Left lobe of liver (tissue), 2 donors: Measurements from ENCODE around the gene TMEM214. TPM values are rescaled to one million over a fixed set of nuclear protein-coding genes. Genes with fewer than 3 reads are reported as not detected.
"Not testable (repeated sequence)": the region's sequence is repeated elsewhere in the genome, so short reads cannot be mapped to it uniquely, and the experiment has no call there.

Experiments
- ATAC-seq: fragments of 200-7000 bp; cut with Tn5 transposase; one replicate; pipeline ENCODE4 v1.9.1; 2020; ENCODE audit warnings: mild to moderate bottlenecking, moderate library complexity
- DNase-seq: peaks from one replicate; pipeline ENCODE4 v3.0.0-alpha.2; 2020; ENCODE audit warnings: low spot score
- total RNA-seq: library from RNA; stranded (reverse); gene quantifications from one replicate; pipeline ENCODE4 v1.2.1, GENCODE V29; 2021
- donor health status: DM: no; HTN: no; CAD: no; lungs with moderate emphysema.
- donor health status: DM: no; HTN: yes; CAD: no.

Gene TMEM214
- total RNA-seq, 1 donor from 2014 or later: 53.7 TPM

GRCh38 chr2:27065128-27065527 is 32.4 kb downstream of the TMEM214 start:
- ATAC-seq: no peak
- DNase-seq: no peak

GRCh38 chr2:27067385-27067784 is 34.6 kb downstream of the TMEM214 start:
- DNase-seq (no peak), ATAC-seq (no peak)

GRCh38 chr2:27069436-27069835 is 36.7 kb downstream of the TMEM214 start:
- ATAC-seq: no peak
- no peak for DNase-seq

GRCh38 chr2:27069961-27070618 is 37.3 kb downstream of the TMEM214 start:
- DNase-seq (no peak), ATAC-seq (no peak)

- peak; percentile 2 for ATAC-seq
Observed at GRCh38 chr2:27070653-27071276, 38.0 kb downstream of the TMEM214 start.

GRCh38 chr2:27071277-27071989 is 38.7 kb downstream of the TMEM214 start, which contains the start of gene OST4:
Gene OST4, minus strand, starts transcription at chr2:27071654.
- DNase-seq (peak; percentile 97), ATAC-seq (peak; percentile 97)

More at GRCh38 chr2:27070653-27071276, 38.0 kb downstream of the TMEM214 start:
- no peak for DNase-seq

GRCh38 chr2:27071990-27072830 is 39.4 kb downstream of the TMEM214 start:
- ATAC-seq (peak; percentile 39), DNase-seq (no peak)

- ATAC-seq (no peak), DNase-seq (no peak)
Observed at GRCh38 chr2:27072920-27073319, 40.2 kb downstream of the TMEM214 start.

- DNase-seq: no peak
Observed at GRCh38 chr2:27073782-27074181, 41.0 kb downstream of the TMEM214 start.

GRCh38 chr2:27074738-27075565 is 42.2 kb downstream of the TMEM214 start:
- DNase-seq: no peak
- no peak for ATAC-seq

More at GRCh38 chr2:27073782-27074181, 41.0 kb downstream of the TMEM214 start:
- no peak for ATAC-seq

- not testable (repeated sequence) for ATAC-seq, DNase-seq
Observed at GRCh38 chr2:27075566-27075871, 42.8 kb downstream of the TMEM214 start.

- no peak for DNase-seq
- no peak for ATAC-seq
Observed at GRCh38 chr2:27076323-27076722, 43.6 kb downstream of the TMEM214 start.

GRCh38 chr2:27077231-27077630 is 44.5 kb downstream of the TMEM214 start:
- DNase-seq (no peak), ATAC-seq (no peak)

GRCh38 chr2:27078267-27079194 is 45.8 kb downstream of the TMEM214 start, which contains the start of gene EMILIN1:
Gene EMILIN1, plus strand, starts transcription at chr2:27078615. Its CDS starts 451 bp downstream, at chr2:27079066.
- DNase-seq (no peak), ATAC-seq (peak; percentile 17)

- no peak for ATAC-seq
- DNase-seq: no peak
Observed at GRCh38 chr2:27079233-27080139, 46.7 kb downstream of the TMEM214 start.

- DNase-seq: no peak
- ATAC-seq: no peak
Observed at GRCh38 chr2:27080140-27080469, 47.3 kb downstream of the TMEM214 start.

- DNase-seq (no peak), ATAC-seq (no peak)
Observed at GRCh38 chr2:27080603-27080936, 47.8 kb downstream of the TMEM214 start.
